Measurements from ENCODE around the gene ACOX2. TPM values are rescaled to one million over a fixed set of nuclear protein-coding genes. Genes with fewer than 3 reads are reported as not detected.
A peak's percentile ranks its signal among the peaks of the same experiment; 100 is the strongest.

Gene ACOX2
- total RNA-seq, 4 donors from 2014 or later = 2.6 to 6.6 (median 4.5) TPM

DNA sequence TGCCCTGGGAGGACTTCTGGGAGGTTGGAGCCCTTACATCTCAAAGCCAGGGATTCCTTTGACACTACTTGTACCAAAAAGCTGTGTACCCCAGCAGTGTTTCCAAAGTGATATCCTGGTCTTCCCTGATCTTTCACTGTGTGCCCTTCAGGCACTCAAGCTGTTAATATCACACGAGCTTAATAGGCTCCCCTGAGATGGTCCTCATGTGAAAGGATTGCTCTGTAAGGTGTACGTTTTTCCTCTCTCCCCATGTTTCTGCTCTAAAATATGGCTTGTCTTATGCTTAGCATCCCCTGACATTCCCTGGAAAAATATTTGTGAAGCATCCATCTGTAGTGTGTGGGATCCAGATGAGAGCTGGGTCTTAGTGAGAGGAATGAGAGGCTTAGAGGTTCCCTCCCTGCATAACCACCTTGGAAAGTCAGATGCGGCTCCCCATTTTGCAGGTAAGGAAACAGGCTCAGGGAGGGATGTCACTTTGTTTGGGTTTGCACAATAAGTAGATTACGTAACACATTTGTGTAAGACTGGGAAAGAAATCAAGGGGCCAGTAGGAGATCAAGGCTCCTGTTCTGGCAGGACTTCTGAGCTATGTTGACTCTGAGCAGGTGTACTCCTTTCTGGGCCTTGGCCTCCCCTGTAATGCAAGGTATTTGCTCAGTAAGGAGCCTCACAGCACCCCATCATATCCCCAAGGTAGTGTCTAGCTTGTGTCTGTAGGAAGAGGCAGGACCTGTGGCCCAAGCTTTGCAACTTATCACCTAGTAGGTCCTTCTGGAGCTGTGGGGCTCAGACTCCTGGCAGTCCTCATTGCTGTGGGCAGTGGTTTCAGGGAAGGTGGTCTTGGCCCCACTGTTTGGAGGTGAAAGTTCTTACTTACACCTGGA is 667 bp upstream of the ACOX2 start:
- TF ChIP-seq, protein P1, sequence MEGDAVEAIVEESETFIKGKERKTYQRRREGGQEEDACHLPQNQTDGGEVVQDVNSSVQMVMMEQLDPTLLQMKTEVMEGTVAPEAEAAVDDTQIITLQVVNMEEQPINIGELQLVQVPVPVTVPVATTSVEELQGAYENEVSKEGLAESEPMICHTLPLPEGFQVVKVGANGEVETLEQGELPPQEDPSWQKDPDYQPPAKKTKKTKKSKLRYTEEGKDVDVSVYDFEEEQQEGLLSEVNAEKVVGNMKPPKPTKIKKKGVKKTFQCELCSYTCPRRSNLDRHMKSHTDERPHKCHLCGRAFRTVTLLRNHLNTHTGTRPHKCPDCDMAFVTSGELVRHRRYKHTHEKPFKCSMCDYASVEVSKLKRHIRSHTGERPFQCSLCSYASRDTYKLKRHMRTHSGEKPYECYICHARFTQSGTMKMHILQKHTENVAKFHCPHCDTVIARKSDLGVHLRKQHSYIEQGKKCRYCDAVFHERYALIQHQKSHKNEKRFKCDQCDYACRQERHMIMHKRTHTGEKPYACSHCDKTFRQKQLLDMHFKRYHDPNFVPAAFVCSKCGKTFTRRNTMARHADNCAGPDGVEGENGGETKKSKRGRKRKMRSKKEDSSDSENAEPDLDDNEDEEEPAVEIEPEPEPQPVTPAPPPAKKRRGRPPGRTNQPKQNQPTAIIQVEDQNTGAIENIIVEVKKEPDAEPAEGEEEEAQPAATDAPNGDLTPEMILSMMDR (IDR thresholded peaks at IDR 0.05) = no peak
- TF ChIP-seq POLR2A (IDR thresholded peaks at IDR 0.05) = no peak
- intact Hi-C loops (cut with DNase I; ENCODE audit: low total_unique reads) = loop anchor here (10.0 kb wide), 1 partner anchor 213 kb away; no protein-coding TSS in a partner anchor
- peak in 1 of 2 donors; percentile 67 for DNase-seq (ENCODE audit: low spot score in 2 of 2)
- WGBS, 2 donors = 58 to 66% methylated on average over 4 of the region's 4 CpGs
- H3K4me3 ChIP-seq (ENCODE audit: low read depth, poor library complexity, severe bottlenecking) = no peak overlapping the region

DNA sequence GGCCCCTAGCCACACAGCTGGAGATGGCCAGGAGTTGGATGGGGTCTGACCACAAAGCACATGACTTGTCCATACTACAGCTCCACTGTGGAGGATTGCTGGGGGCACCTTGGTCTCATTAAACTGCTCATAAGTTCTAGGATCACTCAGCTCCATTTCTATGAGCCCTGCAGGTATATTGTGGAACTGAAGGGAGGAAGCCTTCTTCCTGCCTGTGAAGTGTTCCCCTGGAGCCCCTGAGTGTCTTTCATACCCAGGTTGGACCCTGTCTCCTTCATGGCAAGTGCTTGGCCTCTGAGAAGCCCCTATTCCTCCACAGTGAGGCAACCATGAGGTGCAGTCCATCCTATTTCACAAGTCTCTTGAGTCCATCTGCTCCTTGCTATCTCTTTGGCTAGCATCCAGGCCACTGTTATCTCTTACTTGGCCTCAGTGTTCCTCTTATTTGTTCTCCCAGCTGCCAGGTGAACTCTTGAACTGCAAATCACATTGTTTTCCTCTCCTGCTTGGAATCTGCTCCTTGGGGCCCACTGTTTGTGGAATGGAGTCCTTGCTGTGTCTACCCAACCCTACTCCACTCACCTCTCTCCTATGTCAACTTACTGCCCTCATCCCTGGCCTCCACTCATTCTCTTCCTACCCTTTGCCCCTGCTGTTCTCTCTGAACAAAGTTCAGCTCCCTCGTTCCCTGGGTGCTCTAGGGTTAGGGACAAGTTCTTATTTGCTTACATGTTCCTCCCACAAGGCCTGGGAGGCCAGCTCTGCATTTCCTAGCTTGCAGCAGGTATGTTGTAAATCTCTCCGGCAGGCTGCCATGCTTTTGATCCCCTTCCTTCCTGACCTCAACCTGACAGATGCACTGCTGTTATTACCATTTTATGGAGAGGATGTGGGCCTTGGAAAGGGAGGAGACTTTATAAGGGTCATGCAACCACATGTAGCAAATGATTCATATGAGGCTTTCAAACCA is 1.2 kb downstream of the ACOX2 start:
- no peak overlapping the region for H3K4me3 ChIP-seq (ENCODE audit: low read depth, poor library complexity, severe bottlenecking)
- TF ChIP-seq POLR2A (IDR thresholded peaks at IDR 0.05) = no peak
- TF ChIP-seq, protein P1 (IDR thresholded peaks at IDR 0.05) = peak in 1 of 3 donors; percentile 41
- intact Hi-C loops (cut with DNase I; ENCODE audit: low total_unique reads) = loop anchor here (10.0 kb wide), 1 partner anchor 211 kb away; no protein-coding TSS in a partner anchor
- 14 to 42% methylated on average over 2 of the region's 2 CpGs for WGBS, 2 donors
- peak in 1 of 2 donors; percentile 78 for DNase-seq (ENCODE audit: low spot score in 2 of 2)

DNA sequence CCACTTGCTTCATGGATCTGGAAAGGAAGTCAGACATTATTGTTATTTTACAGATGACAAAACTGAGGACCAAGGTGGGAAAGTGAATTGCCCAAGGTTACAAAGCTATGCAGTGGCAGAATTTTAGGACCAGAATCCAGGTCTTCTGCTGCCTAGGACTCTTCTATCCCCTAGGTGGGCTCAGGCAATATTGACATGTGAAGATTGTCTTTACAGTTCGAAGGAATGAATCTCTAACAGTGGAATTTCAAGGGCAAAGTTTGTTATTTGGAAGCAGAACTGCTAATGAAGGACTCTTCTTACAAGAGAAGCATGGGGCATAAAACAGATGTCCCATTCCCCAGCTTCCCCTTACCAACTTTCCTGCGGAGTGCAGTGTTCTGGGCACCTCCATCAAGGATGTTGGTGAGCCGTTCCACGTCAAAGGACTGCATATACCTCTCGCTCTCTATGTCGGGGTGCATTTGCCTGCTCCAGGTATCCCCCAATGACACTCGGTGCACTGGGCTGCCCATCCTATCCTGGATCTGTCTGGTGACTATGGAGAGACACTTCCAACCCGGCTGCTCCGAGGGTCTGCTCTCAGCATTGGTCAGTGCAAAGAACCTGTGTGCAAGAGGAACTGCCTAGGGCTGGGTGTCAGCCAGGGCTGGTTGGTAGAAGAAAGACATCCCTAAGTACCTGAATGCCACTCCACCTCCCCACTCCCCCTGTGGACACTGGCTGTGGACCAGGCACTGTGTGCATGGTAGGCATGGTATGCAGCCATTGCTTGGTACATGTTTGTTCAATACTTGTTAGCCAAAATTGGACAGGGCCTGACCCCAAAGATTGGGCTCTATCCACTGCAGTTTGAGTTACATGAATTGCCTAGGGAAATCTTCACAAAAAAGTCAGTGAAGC is 2.1 kb downstream of the ACOX2 start:
- intact Hi-C loops (cut with DNase I; ENCODE audit: low total_unique reads) = loop anchor here (10.0 kb wide), 1 partner anchor 210 kb away; no protein-coding TSS in a partner anchor
- no peak overlapping the region for H3K4me3 ChIP-seq (ENCODE audit: low read depth, poor library complexity, severe bottlenecking)
- 93 to 95% methylated on average over 9 of the region's 9 CpGs for WGBS, 2 donors
- no peak for DNase-seq (ENCODE audit: low spot score in 2 of 2)
- TF ChIP-seq, protein P1 (IDR thresholded peaks at IDR 0.05) = no peak
- no peak for TF ChIP-seq POLR2A (IDR thresholded peaks at IDR 0.05)

DNA sequence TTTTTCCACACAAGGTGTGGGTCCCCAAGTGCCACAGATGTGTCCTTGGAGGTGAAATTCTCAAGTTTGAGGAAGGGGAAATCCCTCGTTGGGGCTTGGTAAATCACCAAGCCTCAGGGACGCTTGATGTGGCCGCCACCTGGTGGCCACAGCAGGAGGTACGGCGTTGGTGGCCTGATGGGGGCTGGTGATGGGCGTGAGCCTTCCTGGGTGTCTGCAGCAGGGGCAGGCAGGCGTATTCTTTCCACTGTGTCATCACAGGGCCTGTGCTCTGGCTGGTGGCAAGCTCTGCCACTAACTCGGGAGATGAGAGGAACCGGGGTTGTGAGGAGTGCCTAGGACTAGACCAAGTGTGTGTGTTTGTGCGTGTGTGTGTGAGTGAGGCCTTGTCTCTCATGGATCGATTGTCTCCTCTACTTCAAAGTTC is 4.2 kb downstream of the ACOX2 start:
- peak; percentile 63 to 93 for DNase-seq (ENCODE audit: low spot score in 2 of 2)
- H3K4me3 ChIP-seq (ENCODE audit: low read depth, poor library complexity, severe bottlenecking) = no peak overlapping the region
- no peak for TF ChIP-seq POLR2A (IDR thresholded peaks at IDR 0.05)
- TF ChIP-seq, protein P1 (IDR thresholded peaks at IDR 0.05) = peak in 1 of 3 donors; percentile 79
- intact Hi-C loops (cut with DNase I; ENCODE audit: low total_unique reads) = loop anchor here (10.0 kb wide), 1 partner anchor 208 kb away; no protein-coding TSS in a partner anchor
- WGBS, 2 donors = 14 to 17% methylated on average over 11 of the region's 11 CpGs

Measured in lower leg skin (tissue), 4 donors.